NCI-H345 (cell line): Measurements from ENCODE around the gene FADS6.
"Not testable (repeated sequence)": the region's sequence is repeated elsewhere in the genome, so short reads cannot be mapped to it uniquely, and the experiment has no call there.

Experiments
- DNase-seq: peaks from one replicate; lab custom pipeline; 2025; lab: John Stamatoyannopoulos, UW

FADS6 gene

DNA sequence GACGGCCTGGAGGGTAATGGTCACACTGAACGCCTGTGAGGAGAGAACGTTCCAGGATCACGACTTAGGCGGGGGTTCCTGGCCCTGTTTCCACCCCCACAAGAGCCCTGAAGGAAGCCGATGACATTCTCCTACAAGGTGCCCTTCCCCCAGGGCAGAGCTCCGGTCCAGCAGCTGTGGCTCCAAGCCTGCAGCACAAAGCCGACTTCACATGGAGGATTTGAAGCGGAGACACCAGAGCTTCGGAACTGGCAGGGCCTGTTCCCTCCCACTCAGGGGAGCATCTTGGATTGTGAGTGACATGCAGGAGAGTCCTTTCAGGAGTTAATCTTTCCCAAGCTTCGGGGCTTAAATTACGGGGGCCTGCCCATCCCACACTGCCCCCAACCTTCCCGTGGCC lies 5.0 kb downstream of the FADS6 start:
- DNase-seq: no peak

DNA sequence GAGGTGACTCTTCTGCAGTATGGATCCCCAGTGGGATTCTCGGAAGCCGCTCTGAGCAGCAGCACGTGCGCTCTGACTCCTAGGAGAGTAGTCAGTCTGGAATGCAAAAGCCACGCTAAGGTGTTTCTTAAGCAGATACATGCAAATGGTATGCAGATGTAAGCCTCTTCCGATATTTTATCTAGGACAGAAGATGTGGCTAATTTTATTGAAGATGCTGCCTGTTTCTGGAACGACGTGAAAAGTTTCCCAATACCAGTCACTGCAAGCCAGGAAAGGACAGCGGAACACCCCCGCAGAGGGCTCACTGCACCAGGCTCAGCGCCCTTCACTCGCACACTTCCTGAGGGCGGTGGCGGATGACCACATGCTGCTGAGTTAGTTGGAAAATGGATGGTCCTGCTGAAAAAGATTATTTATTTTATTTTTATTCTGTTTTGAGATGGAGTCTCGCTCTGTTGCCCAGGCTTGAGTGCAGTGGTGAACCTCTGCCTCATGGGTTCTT lies 10.1 kb downstream of the FADS6 start:
- DNase-seq: no peak

DNA sequence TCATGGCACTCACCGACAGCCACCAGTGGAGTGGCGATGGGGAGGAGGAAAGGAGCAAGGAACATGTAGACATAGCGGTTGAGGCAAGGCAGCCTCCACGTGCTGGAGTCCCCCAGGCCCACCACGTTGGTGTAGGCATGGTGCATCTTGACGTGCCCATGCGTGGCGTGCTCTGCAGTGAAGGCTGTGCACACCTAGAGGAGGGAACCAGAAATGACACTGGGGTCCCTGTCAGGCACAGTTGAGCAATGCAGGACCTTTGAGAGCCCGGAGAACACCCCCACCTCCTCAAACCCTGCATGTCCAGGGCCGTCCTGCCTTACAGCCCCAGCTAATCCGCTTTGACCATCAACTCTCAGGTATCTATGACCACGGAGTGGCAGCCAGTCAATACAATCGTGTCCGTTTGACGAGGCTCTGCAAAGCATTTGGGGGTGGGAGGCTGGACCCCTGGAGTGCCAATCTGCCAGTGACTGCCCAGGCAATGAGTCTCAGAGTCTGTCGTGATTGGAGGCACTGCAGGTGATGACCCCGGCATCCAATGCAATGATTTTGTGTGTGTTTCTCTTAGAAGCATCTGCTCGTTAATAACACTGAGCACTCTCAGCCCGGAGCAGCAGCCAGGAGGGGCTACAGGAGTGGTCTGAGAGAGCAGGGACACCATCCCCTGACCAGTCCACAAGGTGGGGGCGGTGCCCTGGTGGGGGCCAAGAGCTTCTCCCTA lies 10.8 kb downstream of the FADS6 start:
- DNase-seq: no peak

DNA sequence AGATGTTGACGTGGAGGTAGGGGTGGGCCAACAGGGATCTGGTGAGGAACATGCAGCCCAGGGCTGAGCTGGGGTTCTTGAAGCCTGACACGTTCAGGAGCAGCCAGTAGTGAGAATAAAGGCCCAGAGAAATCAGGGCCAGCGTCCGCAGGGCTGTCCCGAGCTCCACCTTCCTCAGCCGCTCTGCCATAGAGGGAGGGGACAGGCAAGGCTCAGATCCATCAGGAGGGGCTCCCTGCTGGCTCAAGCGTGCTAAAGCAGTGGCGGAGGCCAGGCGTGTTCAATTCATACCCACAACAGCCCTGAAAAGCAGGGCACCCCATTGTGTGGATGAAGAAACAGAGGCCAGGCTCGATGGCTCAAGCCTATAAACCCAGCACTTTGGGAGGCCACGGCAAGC lies 12.4 kb downstream of the FADS6 start:
- DNase-seq: no peak

DNA sequence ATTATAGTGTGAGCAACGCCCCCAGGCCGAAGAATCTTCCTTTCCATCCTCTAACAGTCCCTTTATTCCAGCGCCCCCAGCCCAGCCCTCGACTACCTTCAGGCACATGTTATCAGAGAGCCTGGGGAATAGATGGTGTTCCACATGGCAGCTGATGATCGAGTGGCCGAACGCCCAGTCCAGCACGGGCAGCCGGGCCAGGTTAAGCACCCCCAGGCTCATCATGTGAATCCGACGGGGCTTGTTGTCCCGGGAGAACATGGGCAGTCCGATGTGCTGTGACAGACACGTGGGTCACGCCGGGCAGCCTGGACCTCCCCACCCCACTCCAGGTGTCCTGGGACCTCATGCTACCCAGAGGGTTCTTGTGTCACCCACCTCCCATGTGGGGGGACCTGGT lies 14.1 kb downstream of the FADS6 start:
- DNase-seq: no peak

DNA sequence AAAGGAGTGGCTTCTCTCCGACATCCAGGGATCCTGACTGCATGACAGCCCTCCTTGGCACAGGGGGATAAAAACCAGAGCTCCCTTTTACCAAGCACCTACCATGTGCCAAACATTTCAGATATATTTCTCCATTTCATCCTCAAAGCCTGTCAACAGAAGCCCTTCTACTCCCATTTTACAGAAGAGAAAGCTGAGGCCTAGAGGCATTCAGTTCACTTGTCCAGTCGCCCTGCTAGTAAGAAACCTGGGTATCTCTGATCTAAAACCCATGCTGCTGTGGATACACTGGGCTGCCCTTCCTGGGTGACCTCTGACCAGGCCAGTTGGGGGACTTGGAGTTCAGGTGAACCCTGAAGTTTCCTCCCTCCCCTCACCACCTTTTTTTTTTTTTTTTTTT lies 14.8 kb downstream of the FADS6 start:
- no peak for DNase-seq

DNA sequence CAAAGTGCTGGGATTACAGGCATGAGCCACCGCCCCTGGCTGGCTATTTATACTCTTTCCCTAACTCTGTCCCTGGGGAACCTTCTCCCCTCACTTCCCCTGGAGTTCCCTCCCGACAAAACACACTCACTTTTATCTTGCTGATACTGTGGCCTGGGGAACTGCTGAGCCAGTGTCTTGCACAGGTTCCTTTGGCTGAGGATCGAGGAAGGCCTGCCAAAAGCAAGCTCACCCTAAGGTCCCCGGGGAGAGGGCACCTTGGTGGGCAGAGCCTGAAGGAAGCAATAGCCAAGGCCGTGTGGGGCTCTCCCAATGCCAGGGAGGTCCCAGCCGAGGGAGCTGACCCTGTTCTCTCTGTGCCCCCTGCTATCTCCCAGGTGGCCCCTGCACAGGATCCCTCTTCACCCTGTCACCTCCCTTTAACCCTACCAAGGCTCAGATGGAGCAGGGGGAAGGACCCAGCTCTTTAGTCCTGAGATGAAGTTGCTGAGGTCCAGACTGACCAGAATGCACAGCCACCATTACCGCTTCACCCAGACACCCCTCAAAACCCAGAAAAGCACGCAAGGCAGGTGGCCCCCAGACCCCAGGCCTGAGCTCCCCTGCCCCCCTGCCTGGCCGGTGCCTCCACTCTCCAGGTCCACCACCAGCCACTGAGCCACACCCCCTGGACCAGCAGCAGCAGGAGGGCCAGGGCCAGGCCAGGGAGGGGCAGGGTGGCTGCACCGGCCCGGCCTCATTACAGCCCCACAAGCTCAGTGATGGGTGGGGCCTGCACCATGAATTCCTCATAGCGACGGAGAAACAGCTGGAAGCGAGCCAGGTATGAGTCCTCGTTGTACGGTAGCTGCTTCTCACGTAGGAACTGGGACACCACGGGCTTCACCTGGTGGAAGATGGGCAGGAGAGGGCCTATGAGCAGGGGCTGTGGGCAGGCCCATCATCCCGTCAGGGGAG lies 15.6 kb downstream of the FADS6 start:
- peak; percentile 57 for DNase-seq

DNA sequence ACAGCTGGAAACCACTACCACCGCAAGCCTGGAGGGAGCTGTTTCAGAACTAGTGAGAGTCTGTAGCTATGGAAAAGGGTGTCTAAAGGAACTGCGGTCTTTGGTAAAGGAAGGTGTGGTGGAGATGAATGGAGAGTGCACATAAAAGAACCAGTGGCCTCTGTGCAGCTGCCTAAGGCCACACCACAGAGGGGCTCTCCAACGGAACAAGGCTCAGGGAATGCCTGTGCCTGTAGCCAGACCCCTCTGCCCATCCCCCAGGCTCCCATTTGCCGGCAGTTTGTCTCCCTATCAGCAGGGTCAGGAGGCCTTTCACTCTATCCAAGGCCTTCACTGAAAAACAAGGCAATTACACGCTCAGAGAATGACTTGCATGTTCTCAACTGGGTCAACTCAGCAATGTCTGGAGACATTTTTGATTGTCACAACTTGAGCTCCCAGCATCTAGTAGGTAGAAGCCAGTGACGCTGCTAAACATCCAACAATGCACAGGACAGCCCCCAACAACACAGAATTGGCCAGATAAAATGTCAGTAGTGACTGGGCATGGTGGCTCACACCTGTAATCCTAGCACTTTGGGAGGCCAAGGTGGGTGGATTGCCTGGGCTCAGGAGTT lies 17.3 kb downstream of the FADS6 start:
- DNase-seq: no peak

DNA sequence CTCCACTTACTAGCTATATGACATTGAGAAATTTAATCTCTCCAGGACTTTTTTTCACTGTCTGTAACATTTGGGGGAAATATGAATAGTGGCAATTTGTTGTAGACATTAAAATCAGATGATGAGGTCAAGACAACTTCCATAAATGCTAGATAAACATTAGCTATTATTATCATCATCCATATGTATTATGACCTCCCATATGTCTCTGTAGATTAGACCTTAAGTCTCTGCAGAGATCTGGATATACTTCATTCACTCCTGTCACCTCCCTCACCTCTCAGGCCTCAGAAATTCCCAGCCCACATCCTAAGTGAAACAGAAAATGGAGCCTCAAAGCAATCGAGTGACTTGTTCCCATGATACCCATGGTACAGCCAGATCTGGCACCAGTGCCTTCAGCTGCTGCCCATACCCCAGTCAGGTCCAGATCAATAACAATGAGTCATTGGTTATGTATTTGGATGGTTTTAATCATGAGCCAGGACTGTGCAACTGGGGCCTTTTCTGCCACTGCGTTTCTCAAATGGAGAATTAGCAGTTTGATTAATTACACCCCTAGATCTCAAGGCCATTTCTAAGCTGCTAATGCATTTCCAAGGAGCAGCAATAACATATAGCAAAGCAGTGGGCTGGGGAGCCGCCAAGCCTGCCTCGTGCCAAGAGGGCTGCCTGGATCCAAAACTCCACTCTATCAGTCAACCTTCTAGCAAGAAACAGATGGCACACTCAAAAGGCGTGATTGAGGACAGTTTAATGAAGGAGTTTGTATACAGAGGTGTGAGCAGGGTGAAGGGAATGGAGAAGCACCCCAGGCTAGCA lies 18.1 kb downstream of the FADS6 start:
- DNase-seq: no peak

DNA sequence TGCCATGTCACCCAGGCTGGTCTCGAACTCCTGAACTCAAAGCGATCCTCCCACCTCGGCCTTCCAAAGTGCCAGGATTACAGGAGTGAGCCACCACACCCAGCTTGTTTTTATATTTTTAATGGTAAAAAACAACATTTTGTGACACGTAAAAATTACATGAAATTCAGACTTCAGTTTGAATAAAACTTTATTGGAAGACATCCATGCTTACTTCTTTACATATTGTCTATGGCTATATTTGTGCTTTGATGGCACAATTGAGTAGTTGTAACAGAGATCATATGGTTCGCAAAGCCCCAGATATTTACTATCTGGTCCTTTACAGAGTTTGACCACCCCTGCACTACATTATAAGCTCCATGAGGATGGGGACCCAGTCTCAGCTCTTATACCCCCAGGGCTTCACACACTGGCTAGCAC lies 18.8 kb downstream of the FADS6 start:
- no peak for DNase-seq

DNA sequence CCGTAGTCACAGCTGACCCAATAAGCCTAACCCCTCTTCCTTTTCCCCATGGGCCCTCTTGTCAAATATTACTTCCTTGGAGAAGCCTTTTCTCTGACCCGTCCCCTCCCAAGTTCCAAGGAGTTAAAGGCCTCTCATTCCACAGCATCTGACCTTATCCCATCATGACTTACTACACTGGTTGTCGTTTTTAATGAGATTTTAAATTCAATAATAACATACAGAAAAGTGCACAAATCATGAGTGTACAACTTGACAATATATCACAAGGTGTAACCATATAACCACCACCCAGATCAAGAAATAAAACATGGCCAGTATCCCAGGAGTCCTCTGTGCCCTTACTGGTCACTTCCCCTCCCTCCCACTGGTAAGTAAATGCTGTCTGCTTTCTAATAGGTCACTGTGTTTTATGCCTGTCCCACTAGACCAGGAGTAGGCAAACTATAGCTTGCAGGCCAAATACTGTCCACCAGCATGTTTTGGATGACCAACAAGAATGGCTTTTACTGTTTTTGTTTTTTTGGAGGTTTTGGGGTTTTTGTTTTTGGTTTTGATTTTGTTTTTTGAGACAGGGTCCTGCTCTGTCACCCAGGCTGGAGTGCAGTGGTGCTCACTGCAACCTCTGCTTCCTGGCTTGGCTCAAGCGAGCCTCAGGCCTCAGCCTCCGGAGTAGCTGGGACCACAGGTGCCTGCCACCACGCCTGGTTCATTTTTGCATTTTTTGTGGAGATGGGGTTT lies 19.4 kb downstream of the FADS6 start:
- no peak for DNase-seq

DNA sequence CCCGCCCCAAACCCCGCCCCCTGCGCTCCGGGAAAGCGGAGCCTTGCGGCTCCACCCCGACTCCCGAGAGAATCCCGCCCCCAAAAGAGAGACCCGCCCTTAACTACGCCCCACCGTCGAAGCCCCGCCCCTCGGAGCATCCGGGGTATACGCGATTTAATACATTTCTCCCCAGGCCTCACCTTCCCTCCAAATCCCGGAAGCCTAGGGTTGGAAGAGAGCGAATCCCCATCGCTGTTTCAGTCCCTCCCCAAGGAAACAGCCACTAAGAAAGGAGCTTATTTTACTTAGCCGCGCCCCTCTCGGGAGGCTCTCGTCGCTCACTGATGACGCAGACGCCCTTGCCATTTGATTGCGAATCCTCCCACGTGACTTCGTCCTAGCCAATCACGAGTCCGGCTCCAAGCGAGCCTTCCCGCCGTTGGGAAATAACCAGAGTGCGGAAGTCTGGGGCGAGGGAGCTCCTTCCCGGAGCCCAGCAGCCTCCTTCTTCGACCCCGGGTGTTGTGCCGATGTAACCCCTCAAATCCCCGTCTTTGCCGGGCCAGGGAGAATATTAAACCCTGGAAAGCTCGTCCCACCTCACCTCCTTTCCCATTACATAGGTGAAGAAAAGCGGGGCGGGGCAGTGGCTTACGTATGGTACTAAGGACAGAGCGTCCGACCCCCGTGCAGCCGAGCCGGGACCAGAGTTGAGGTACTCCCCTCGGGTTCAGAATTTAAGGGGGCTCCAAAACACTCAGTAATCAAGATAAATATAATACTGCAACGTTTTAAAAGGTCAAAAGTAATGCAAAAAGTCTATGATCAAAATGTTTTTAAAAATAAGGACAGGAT lies 20.2 kb downstream of the FADS6 start:
- peak; percentile 100 for DNase-seq

DNA sequence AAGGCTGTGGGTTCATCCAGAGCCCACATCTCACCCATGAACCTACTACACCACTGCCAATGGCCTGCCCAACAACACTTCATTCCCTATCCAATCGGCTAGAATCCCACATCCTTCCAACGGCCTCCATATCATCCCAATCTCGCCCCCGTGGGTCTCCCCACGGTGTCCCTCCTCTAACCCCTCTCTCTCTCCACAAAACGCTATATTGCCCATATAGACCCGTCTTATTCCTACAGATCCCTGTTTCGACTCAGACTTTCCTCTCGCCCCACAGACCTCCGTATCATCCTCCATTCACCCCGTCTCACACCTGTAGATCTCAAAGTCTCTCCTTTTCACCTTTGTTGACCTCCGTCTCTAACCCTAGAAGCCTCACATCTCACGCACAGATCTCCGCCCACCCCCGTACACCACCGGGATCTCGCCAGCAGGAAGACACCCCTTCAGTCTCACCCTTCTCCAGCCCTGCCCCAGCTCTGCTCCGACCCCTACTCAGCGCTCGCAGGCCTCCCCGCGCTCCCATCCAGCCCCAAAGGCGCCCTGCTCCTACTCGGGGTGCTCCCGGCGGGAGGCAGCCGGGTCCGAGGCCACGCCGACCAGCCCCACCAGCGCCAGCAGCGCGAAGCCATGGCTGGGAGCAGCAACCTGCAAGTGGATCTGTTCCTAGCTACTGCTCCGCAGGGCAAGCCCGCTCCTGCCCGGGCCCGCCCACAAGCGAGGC lies 21.0 kb downstream of the FADS6 start, which contains the start of gene FDXR:
TSS of gene FDXR (minus strand) at position 682 of the 724 bp plus-strand sequence. CDS start at position 632, 50 bp downstream.
- peak; percentile 47 for DNase-seq

DNA sequence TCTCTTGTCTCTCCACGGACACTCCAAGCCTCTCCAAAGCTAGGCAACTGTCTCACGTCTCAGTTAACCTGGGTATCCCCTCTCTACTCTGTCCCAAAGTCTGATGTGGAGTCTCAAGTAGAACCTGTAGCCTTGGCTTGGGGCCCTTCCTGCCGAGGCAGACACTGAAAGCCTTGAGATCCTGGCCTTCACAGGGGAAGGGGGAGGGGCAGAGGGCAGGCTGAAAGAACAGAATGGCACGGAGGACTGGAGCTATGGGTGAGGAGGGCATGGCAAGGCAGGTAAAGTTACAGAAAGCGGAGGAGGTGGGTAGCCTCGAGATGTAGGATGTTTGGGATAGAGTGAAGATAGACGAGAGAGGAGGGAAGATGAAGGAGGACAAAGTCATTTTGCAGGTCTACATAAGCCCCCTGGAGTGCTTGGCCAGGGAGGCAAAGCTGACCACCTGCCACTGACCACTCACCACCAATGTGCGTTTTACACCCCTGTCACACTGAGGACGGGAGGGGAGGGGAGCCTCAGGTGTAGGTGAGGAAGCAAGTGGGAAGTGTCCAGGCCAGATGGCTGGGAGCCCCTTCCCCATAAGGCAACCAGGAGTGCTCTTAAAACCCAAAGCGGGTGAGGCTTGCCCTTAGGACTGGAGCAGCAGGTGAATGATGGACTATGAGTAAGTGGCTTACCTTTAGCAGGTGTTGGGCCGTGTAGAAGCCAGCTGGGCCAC lies 21.9 kb downstream of the FADS6 start:
- no peak for DNase-seq

DNA sequence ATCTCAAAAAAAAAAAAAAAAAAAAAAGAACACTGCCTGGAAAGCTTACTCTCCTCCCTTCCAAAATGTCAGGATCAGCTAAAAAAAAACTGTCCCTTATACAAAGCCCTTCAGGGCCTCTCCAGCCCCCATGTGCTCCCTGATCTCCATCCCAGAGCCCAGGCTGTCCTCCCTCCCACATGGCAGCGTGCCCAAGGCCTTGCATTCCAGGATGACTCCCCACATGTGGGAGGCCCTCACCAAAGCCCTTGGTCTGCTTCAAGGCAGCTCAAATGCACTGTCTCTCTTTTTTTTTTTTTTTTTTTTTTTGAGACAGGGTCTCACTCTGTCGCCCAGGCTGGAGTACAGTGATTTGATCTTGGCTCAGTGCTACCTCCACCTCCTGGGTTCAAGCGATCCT lies 22.9 kb downstream of the FADS6 start:
- DNase-seq: no peak

DNA sequence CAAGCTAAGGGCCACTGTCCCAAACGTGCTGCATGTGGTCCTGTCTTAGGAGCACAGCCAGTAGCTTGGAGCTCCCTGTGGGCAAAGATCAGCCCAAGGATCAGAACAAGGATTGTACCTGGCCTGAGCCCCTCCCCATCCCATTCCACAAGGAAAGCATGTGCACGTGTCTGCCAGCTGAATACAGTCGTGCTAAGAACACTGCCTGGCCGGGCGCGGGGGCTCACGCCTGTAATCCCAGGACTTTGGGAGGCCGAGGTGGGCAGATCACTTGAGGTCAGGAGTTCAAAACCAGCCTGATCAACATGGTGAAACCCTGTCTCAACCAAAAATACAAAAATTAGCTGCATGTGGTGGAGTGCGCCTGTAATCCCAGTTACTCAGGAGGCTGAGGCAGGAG lies 23.4 kb downstream of the FADS6 start:
- not testable (repeated sequence) for DNase-seq

DNA sequence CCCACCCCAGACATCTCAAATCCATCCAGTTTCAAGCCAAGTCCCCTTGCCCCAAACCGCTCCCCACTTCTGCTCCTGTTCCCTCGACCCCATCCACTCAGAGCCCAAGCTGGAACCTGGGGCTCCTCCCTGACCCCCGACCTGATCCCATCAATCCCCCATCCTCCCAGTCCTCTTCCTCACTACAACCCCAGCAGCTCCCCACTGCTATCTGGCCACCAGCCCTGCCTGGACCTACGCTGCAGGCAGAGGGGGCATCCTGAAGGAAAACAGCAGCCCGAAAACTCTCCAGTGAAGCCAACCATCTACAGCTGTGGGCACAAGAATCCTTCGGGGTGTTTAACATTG lies 24.6 kb downstream of the FADS6 start:
- no peak for DNase-seq

DNA sequence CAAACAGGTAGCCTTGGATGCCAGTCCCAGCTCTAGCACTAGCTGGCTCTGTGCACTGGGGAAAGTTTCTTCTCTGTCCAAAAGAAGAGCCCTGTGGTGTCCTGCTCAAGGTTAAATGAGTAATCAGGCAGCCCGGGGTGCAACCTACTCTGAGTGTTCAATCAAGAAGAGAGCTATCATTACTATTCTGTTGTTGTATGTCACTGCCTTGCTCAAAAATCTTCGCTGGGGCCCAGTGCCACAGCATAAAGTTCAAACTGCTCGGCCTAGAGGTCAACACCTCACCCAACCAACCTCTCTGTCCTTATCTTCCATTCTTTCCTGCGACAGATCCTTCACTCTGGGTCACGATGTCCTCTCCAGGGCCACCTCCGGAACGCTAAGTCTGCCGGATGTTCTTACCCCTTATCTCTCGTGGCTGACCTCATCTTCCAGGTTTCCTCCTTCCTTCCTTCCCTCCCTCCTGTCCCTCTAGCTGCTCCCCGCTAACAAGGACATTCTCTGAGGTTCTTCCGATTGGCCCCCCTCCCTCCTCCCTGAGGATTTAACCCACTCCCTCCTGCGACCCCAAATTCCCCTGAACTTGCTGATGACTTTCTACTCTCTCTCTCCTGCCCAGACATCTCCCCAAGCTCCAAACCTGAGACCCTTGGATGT lies 25.1 kb downstream of the FADS6 start:
- no peak for DNase-seq
